ENCODE results near the gene TRIOBP.
"Not testable (repeated sequence)": the region's sequence is repeated elsewhere in the genome, so short reads cannot be mapped to it uniquely, and the experiment has no call there.

Gene TRIOBP

GRCh38 chr22:37696657-37697537 lies at the start of gene TRIOBP:
Gene TRIOBP (plus strand): TSS chr22:37697048. CDS start chr22:37701366, 4,318 bp downstream.
- no peak for DNase-seq

GRCh38 chr22:37647317-37647716 lies 49.5 kb upstream of the TRIOBP start:
- no peak for DNase-seq

- DNase-seq = no peak
Measured at GRCh38 chr22:37647928-37648327, 48.9 kb upstream of the TRIOBP start.

- DNase-seq = no peak
Measured at GRCh38 chr22:37650463-37651136, 46.2 kb upstream of the TRIOBP start.

- no peak for DNase-seq
Measured at GRCh38 chr22:37654563-37655251, 42.1 kb upstream of the TRIOBP start.

GRCh38 chr22:37655252-37655563 lies 41.6 kb upstream of the TRIOBP start:
- no peak for DNase-seq

GRCh38 chr22:37656583-37656982 lies 40.3 kb upstream of the TRIOBP start:
- not testable (repeated sequence) for DNase-seq

GRCh38 chr22:37657590-37658132 lies 39.2 kb upstream of the TRIOBP start:
- DNase-seq = no peak

- peak; percentile 98 for DNase-seq
Measured at GRCh38 chr22:37658133-37659065, 38.4 kb upstream of the TRIOBP start, which contains the start of gene PDXP. Gene PDXP (plus strand): TSS chr22:37658723. CDS start chr22:37658783, 60 bp downstream.

- DNase-seq = peak; percentile 18
Measured at GRCh38 chr22:37659066-37659896, 37.6 kb upstream of the TRIOBP start.

- DNase-seq = no peak
Measured at GRCh38 chr22:37659897-37660708, 36.7 kb upstream of the TRIOBP start.

- DNase-seq = no peak
Measured at GRCh38 chr22:37660709-37661045, 36.2 kb upstream of the TRIOBP start.

GRCh38 chr22:37661160-37661924 lies 35.5 kb upstream of the TRIOBP start:
- peak; percentile 63 for DNase-seq

GRCh38 chr22:37662039-37662438 lies 34.8 kb upstream of the TRIOBP start:
- DNase-seq = no peak

- no peak for DNase-seq
Measured at GRCh38 chr22:37663521-37664140, 33.2 kb upstream of the TRIOBP start.

- no peak for DNase-seq
Measured at GRCh38 chr22:37664249-37665101, 32.4 kb upstream of the TRIOBP start.

GRCh38 chr22:37665487-37665886 lies 31.4 kb upstream of the TRIOBP start:
- no peak for DNase-seq

- DNase-seq = no peak
Measured at GRCh38 chr22:37669586-37669985, 27.3 kb upstream of the TRIOBP start.
